HUDEP-2 (cell line): ENCODE data around the gene KIFC1.
"Not testable (repeated sequence)": the region's sequence is repeated elsewhere in the genome, so short reads cannot be mapped to it uniquely, and the experiment has no call there.

Source experiments
- DNase-seq, 76 experiments: peaks; one replicate each; lab custom pipeline; 2025; ENCODE audit not compliant: unreplicated experiment in 76 of 76; lab: John Stamatoyannopoulos, UW

The KIFC1 gene

GRCh38 chr6:33391278-33391921, at the start of gene KIFC1:
TSS of gene KIFC1 (plus strand) at chr6:33391823. CDS start at chr6:33391986, 163 bp downstream.
- peak; percentile 75 to 100 (median 100) for DNase-seq

- not testable (repeated sequence) for DNase-seq
Observed at GRCh38 chr6:33343606-33343952, 48.0 kb upstream of the KIFC1 start.

GRCh38 chr6:33343953-33344611, 47.5 kb upstream of the KIFC1 start:
- DNase-seq = peak in 6 of 76 experiments; percentile 5 to 30 (median 18)

- peak in 64 of 76 experiments; percentile 8 to 81 (median 47) for DNase-seq
Observed at GRCh38 chr6:33344701-33345697, 46.6 kb upstream of the KIFC1 start.

GRCh38 chr6:33346972-33347371, 44.7 kb upstream of the KIFC1 start:
- not testable (repeated sequence) for DNase-seq

GRCh38 chr6:33347816-33348215, 43.8 kb upstream of the KIFC1 start:
- DNase-seq = no peak

- DNase-seq = not testable (repeated sequence)
Observed at GRCh38 chr6:33355860-33356259, 35.8 kb upstream of the KIFC1 start.

- no peak for DNase-seq
Observed at GRCh38 chr6:33356295-33356694, 35.3 kb upstream of the KIFC1 start.

- peak in 6 of 76 experiments; percentile 13 to 37 (median 26) for DNase-seq
Observed at GRCh38 chr6:33357160-33357871, 34.3 kb upstream of the KIFC1 start.

- DNase-seq = no peak
Observed at GRCh38 chr6:33359331-33359730, 32.3 kb upstream of the KIFC1 start.

GRCh38 chr6:33363486-33363885, 28.1 kb upstream of the KIFC1 start:
- not testable (repeated sequence) for DNase-seq

GRCh38 chr6:33364475-33365205, 27.0 kb upstream of the KIFC1 start:
- peak in 7 of 76 experiments; percentile 4 to 25 (median 16) for DNase-seq

- DNase-seq = not testable (repeated sequence)
Observed at GRCh38 chr6:33365206-33365971, 26.2 kb upstream of the KIFC1 start.

GRCh38 chr6:33367009-33367714, 24.5 kb upstream of the KIFC1 start:
- no peak for DNase-seq

- not testable (repeated sequence) for DNase-seq
Observed at GRCh38 chr6:33367715-33368025, 24.0 kb upstream of the KIFC1 start.

GRCh38 chr6:33371901-33372300, 19.7 kb upstream of the KIFC1 start:
- DNase-seq = not testable (repeated sequence)

GRCh38 chr6:33372526-33373123, 19.0 kb upstream of the KIFC1 start:
- DNase-seq = no peak
